ENCODE measurements around the gene TSEN34.
"Not testable (repeated sequence)": the region's sequence is repeated elsewhere in the genome, so short reads cannot be mapped to it uniquely, and the experiment has no call there.

TSEN34 gene

GRCh38 chr19:54189735-54190502 lies 1.2 kb upstream of the TSEN34 start:
- TF ChIP-seq ZNF274 (IDR thresholded peaks at IDR 0.05; ENCODE audit: low read depth, low read length), result no peak
- H3K4me3 ChIP-seq (ENCODE audit: low read length), result peak overlapping the region; percentile 65; the same call in 1 of the 2 replicates

- no peak for TF ChIP-seq ZNF274 (IDR thresholded peaks at IDR 0.05; ENCODE audit: low read depth, low read length)
- H3K4me3 ChIP-seq (ENCODE audit: low read length), result peak overlapping the region; percentile 69; the same call in 1 of the 2 replicates
Observed at GRCh38 chr19:54190503-54191010, 551 bp upstream of the TSEN34 start.

- peak overlapping the region; percentile 69; the same call in 1 of the 2 replicates for H3K4me3 ChIP-seq (ENCODE audit: low read length)
- TF ChIP-seq ZNF274 (IDR thresholded peaks at IDR 0.05; ENCODE audit: low read depth, low read length), result no peak
Observed at GRCh38 chr19:54191811-54192453, 824 bp downstream of the TSEN34 start.

GRCh38 chr19:54193011-54193410 lies 1.9 kb downstream of the TSEN34 start:
- H3K4me3 ChIP-seq (ENCODE audit: low read length), result no peak overlapping the region
- no peak for TF ChIP-seq ZNF274 (IDR thresholded peaks at IDR 0.05; ENCODE audit: low read depth, low read length)

GRCh38 chr19:54194463-54194862 lies 3.4 kb downstream of the TSEN34 start:
- not testable (repeated sequence) for H3K4me3 ChIP-seq (ENCODE audit: low read length)

- TF ChIP-seq ZNF274 (IDR thresholded peaks at IDR 0.05; ENCODE audit: low read depth, low read length), result no peak
- H3K4me3 ChIP-seq (ENCODE audit: low read length), result no peak overlapping the region
Observed at GRCh38 chr19:54196536-54196935, 5.4 kb downstream of the TSEN34 start.

- no peak overlapping the region for H3K4me3 ChIP-seq (ENCODE audit: low read length)
- no peak for TF ChIP-seq ZNF274 (IDR thresholded peaks at IDR 0.05; ENCODE audit: low read depth, low read length)
Observed at GRCh38 chr19:54197121-54197520, 6.0 kb downstream of the TSEN34 start.

- no peak for TF ChIP-seq ZNF274 (IDR thresholded peaks at IDR 0.05; ENCODE audit: low read depth, low read length)
- H3K4me3 ChIP-seq (ENCODE audit: low read length), result no peak overlapping the region
Observed at GRCh38 chr19:54199401-54199800, 8.3 kb downstream of the TSEN34 start.

GRCh38 chr19:54201172-54201701 lies 10.1 kb downstream of the TSEN34 start:
- peak overlapping the region; percentile 97 for H3K4me3 ChIP-seq (ENCODE audit: low read length)
- TF ChIP-seq ZNF274 (IDR thresholded peaks at IDR 0.05; ENCODE audit: low read depth, low read length), result no peak

GRCh38 chr19:54201980-54202379 lies 10.9 kb downstream of the TSEN34 start:
- peak overlapping the region; percentile 97 for H3K4me3 ChIP-seq (ENCODE audit: low read length)
- TF ChIP-seq ZNF274 (IDR thresholded peaks at IDR 0.05; ENCODE audit: low read depth, low read length), result no peak

GRCh38 chr19:54203151-54203611 lies 12.1 kb downstream of the TSEN34 start:
- TF ChIP-seq ZNF274 (IDR thresholded peaks at IDR 0.05; ENCODE audit: low read depth, low read length), result no peak
- H3K4me3 ChIP-seq (ENCODE audit: low read length), result peak overlapping the region; percentile 97; the same call in 1 of the 2 replicates

GRCh38 chr19:54204767-54205468 lies 13.8 kb downstream of the TSEN34 start:
- TF ChIP-seq ZNF274 (IDR thresholded peaks at IDR 0.05; ENCODE audit: low read depth, low read length), result no peak
- H3K4me3 ChIP-seq (ENCODE audit: low read length), result no peak overlapping the region

- TF ChIP-seq ZNF274 (IDR thresholded peaks at IDR 0.05; ENCODE audit: low read depth, low read length), result no peak
- H3K4me3 ChIP-seq (ENCODE audit: low read length), result no peak overlapping the region; the same call in 1 of the 2 replicates
Observed at GRCh38 chr19:54206030-54206830, 15.1 kb downstream of the TSEN34 start.
